ENCODE data around the gene DACH1.

DACH1 gene

DNA sequence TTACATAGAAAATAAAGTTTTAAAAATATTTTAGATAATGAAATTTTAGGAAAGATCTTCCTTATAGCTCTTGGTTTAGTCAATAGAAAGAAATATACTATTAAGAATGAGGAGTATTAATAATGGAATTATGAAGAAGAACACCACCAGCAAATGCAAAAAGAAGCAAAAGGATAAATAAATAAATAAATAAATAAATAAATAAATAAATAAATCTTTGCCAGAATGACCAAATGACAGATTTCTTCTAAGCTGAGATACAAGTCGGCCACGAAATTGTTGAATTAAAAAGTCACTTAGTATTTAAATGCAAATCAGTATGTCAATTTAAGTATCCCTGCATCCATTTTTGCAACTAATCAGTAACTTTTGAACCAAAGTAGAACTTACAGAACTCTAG is 95.9 kb downstream of the DACH1 start:
- no peak for DNase-seq

DNA sequence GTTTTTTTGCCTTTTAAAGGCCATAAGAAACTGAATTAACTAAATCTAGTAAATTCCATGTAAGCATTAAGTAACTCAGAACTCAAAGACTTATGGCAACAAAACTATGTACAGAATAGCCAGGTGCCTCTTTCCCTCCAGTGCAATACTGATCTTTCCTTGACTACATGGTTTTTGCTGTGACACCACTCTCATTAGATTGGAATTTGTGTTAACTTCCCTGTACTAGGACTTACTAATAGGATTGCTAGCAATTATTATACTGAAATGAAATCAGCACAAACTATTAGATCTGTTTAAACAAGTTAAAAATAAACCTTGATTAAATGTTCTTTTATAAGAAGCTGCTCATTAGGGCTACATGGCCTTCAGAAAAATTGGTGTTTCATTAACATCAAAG is 96.3 kb downstream of the DACH1 start:
- no peak for DNase-seq

DNA sequence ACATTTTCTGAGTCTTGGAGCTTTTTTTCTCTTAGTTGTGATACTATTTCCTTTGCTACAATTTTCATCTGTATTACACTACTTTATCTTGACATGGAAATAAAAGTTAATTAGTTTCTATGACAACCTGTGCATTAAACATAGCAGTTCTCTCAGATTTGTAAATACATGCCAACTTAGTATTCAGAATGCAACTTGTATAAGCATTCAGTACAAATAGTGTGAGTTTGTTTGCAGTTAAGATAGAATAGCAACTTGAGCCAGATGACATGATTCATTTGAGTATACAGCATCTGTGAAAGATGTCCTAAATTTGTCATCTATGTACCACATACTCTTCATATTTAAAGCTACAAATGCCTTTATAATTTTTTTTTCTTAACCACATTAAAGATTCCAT is 98.1 kb downstream of the DACH1 start:
- DNase-seq = no peak

DNA sequence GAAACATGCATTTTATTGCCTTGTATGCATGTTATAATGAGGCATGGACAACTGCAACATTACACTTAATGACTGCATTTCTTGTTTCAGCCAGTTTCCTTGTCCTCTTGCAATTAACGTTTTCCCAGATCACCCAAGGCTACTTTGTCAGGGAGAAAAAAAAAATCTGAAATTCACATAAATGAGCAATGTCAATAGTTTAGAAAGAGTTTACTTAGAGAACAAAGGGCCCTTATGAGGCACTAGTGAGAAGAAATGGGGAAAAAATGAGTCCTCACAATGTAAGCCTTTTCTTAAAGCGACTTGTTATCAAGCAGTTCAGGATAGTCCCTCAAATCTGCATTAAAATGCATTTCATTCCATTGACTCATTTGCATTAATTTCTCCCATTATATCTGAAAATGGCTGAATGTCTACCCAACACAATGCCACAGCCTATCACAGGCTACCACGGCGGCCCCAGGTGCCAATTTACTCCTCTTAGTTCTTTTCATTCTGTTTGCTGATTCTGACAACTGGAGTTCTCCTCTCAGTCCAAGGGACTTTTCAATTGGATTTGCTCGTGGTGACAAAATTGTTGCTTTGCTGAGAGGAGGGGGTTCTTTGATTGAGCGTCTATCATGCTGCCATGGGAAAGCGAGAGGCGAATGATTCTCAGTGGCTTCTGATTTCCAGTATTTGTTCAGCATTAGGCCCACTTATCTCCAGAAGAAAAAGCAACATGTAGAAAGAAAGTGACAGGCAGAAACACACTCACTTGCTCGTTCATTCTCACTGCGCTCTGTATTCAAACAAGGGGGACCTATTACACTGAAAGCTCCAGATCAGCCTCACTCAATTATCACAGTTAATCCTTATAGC is 107.1 kb downstream of the DACH1 start:
- no peak for DNase-seq

DNA sequence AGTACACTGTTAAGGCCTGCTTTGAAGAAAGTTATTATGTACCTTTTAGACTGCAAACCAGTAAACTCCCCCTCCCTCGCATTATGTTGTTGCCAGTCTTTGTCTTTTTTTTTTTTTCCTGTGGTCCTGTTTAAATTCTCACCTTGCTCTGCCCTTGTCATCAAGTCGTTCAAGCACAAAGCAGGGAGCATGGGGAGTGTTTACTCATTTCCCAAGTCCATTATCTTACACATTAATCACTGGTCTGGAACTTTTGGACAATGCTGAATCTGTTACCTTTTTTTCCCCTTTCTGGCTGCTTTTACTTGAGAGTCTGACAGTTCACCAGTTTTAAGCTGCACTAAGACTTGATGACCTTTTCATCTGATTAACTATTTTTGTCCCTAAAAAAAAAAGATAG is 108.2 kb downstream of the DACH1 start:
- no peak for DNase-seq

DNA sequence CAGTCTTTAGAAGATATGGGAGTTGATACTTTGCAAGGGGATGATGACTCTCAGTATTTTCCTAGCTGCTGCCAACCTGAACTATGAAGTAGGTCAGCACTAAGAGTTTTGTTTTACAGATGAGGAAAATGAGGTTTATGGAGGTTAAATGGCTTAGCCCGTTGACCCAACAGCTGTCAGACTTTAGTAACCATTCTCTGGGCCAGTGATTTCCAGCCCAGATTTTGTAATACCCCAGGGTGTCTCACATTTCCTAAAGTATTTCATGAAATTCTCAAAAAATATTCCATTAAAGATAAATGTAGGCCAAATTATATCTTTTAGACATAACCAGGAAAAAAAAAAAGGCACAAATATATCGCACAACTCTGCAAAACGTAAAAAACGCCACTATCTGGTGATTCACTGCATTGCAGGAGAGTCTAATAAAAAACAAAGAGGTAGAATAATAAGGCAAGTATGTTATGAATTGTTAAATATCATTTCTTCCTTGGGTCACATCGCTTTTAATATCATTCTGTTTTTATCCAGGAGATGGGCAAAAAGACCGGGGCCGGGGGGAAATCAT is 112.5 kb downstream of the DACH1 start:
- DNase-seq = no peak

DNA sequence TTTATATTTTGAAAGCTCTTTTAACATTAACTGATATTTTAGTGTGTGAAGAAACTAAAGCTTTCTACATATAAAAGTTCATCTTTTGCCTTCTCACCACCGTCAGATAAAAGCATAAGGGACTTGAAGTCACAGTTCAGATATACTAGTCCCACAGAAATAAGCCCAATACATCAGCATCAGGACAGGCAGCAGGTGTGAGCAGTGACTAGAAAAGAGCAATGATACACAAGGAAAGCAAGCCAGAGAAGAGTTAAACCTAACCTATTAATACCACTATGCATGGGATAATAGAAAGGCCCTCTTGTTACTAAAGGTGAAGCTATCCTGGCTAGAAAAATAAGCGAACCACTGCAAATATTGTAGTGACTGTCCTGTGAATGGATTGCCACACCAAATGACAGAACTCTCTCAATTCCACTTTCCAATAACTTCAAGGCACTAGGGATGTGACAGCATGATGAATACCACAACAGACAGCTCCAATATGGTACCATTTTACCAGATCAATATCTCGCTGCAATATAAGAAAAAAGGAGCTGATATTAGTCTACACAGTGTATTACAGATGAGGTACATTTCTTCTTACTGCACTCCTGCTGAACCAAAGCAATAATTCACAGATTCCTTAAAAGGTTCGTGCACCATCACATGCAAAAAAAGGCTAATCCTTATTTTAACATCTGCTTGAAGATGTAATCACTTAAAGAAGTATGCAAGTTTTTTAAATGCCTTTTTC is 114.1 kb downstream of the DACH1 start:
- no peak for DNase-seq

DNA sequence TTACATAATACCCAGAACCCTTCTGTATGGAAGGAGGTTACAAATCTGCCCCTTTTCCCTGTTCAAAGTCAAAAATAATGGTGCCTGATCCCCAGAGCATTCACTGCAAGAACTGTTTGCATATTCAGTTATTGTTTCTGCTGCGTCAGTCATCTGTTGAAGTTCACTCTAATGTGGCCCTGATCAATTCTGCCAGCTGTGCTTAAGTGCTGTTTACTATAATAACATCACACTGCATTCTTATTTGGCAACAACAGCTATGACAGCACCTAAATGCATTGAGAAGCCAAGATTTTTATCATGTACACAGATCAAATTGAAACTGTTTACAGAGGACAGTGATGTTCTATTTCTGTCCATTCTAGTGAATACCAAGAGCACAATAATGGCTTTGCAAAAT is 115.9 kb downstream of the DACH1 start:
- no peak for DNase-seq

DNA sequence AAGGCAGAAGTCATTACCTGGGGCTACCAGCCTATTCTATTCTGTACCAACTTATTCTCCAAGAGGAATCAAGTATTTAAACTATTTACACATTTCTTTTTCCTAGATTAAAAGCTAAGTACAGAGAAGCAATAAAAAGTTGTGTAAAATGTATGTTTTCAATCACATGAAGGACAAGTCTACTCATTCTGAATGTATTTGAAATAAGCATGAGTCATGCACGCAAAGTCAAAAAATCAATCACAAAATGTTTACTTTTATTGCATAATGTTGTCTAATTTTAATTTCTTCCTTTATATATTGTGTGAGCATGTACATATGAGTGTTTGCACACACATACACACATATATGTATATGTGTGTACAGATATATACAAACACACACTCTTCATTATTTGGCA is 136.7 kb downstream of the DACH1 start:
- DNase-seq = no peak

DNA sequence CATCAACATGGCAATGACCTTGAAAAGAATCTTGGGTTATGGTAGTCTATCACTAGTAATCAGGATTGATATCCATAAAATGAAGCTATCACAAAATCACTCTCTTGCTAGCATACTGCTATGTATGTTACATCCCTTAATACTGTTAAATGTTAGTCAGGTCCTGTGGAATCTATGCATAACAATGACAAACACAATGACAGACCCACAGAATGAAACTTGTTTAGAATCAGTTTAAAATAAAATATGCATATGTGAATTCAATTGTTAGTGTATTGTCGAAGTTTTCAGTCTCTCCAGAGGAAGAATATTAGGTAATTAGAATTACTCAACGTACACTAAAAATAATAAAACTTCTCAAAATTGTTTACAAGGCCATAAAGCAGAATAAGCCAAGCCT is 137.6 kb downstream of the DACH1 start:
- DNase-seq = no peak

DNA sequence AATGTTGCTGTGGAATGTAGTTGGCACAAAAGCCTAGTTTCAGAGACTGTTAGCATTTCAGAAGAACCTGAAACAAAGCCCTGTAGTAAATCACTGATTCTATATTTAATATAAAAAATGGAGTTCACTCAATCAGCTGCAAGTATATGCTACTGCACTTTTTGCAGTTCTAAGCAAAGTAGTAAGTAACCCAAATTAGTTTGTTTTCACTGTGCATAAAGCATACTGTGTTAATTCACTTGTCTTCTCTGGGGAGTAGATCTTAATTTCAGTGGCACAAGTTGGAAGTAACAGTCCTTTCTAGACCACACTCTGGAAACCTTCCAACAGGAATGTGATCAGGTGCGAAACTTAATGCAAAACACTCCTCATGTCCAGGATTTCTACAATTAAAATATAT is 139.3 kb downstream of the DACH1 start:
- DNase-seq = no peak

DNA sequence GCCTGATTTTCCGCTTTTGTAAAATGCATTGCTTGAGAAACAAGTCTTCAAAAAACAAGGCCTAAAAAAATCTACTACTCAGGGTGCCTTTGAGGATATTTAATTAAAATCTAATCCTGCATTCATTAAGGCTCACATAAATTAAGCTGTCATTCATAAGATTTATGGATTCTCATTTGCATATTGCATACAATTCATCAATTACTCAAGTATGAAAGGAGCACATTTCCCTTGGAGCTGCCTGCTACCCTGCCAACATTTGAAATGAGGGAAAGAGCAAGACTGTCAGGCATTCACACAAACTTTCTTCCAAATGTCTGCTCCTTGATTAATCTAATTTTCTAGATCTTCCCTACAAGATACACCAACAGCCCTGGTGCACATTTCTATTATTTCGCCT is 140.0 kb downstream of the DACH1 start:
- no peak for DNase-seq

DNA sequence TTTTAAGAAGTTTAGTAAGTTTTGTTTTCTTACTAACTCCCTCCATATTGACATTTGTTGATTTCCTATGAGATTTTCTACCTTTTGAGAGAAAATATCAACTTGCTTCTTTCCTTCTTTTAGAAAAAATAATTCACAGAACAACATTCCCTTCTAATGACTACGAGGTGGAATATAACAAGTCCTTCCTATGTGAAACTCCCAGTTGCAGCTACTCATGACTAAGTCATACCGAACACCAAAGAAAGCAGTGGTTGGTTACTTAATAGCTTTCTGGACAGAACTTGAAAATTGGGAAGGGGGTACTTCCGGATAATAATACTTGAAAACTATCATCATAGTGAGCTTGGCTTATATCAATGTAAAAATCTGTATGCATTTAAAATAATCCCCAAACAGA is 144.8 kb downstream of the DACH1 start:
- no peak for DNase-seq

DNA sequence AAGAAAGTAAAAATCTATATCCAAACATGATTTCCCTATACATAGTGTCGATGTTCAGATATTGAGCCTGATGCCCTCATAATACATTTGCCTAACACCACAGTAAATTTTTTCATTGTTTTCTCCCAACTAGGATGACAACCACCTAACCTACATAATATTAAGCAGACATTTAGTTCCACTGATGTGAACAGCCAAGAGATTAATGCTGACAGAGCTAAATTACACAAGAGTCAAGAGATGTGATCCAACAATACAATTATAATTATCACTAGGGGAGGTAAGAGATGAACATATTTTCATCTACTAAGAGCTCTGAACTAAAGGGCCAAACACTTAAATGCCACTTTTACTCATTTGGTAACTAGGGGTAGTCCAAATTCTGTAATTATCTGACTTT is 145.9 kb downstream of the DACH1 start:
- no peak for DNase-seq

DNA sequence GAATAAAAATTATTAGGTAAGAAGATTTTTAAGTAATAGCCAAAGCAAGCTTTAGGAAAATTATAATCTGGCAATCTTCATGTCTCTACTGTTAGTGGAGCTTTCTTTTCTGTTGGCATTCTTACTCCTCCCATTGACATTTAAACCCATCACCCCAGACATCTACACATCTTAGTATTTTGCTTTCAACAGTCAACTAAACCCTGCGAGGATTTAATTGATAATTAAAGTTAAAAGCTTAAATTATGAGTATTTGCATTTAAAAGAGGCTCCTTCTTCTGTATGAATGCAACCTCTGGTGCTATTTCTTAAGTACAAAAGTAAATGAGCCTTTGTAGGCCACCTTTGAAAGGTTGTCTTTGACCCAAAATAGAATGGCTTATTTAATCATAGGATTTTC is 148.1 kb downstream of the DACH1 start:
- no peak for DNase-seq

DNA sequence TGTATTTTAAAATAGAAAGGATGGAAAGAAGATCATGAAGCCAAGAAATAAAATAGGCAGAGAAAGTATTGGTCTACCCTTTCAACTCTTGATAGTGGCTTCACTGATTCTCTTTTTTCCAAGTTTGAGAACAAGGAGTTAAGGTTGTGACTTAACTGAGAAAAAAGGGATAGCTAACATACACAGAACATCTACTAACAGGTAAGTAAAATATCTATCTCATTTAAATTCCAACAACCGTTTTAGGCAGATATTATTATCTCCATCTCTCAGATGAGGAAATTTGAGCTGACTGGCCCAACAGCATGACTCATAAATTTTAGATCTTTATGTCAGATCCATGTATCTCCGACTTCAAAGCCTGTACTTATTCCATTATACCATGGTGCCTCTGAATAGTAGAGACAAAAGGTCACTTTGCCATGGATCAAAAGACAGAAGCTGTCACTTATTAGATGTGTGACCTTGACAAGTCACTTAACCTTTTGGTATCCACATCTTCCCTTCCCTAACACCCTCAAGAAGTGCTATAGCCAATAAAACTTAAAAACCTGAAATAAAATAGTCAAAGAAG is 152.1 kb downstream of the DACH1 start:
- no peak for DNase-seq

DNA sequence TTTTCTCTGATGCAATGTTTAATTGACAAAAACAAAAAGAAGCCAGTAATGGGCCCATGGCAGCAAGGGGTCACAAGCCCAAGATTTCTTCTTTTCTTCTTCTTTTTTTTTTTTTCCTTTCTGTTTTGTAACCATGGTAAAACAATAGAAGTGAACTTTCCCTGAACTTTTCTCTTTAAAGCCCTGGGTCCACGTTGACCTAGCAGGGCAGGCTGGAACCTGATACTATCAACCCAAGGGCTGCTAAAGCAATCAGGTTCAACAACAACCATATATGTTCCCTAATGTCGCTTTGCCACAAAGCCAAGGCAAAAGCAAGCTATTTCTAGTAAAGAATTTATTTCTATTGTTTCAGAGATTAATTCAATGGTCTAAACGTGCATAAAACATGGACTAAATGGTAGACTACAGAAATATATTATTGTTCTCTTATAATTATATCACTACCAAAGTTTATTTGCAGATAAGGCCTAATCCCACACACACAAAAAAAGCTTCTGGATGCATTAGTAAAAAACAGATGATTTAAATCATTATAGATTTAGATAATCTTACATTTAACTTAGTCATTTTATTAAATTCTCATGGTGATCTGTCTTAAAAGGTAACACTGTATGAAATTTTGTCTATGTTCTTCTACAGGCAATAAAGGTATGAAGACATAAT is 153.9 kb downstream of the DACH1 start:
- DNase-seq = no peak

DNA sequence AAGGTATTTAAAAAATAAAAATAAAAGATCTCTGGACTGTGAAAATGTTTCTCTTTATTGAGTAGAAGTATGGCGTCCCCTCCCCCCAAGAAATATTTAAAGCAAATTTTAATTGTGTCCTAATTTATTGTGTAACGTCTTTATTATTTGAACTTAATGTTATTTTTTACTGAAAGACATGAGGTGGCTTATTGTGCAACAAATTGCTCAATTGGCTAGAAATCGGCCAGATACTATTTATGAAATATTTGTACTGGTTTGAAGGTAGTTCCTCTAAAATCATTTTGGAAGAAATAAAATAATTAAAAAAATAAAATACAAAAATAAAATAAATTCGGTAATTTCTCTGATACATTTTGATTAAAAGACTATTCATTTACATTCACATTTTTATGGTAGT is 162.3 kb downstream of the DACH1 start:
- no peak for DNase-seq

DNA sequence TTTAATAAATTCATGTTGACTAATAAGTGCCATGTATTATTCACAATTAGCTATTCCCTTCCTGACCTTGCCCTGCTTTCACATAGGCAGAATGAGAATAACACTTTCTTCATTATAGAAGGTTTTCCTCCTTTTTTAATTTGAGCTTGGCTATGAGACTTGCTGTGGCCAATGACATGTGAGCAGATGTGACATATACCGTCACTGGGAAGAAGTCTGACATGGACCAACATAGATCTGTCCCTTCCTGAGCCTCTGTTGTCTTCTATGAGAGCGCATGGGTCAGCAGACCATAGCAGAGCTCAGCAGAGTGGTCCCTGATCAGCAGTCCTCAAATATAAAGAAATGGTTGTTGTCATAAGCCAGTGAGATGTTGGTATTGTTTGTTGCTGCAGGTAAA is 163.9 kb downstream of the DACH1 start:
- no peak for DNase-seq

DNA sequence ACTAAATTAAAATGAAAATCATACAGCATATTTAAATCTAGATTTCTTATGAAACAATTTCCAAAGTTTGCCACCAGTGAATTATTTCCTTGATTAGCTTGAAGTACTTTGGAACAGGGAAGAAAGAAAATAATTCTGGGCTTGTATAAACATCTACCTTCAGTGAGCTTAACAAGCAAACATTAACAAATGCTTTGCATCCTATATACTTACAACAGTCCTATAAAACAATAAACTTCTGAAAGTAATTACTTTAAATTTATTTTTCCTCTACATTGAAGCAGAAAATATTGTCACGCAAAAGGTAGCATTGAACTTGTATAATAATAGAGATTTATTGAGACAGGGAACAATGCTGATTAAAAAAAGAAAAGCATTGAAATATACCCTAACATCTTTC is 164.8 kb downstream of the DACH1 start:
- no peak for DNase-seq

DNA sequence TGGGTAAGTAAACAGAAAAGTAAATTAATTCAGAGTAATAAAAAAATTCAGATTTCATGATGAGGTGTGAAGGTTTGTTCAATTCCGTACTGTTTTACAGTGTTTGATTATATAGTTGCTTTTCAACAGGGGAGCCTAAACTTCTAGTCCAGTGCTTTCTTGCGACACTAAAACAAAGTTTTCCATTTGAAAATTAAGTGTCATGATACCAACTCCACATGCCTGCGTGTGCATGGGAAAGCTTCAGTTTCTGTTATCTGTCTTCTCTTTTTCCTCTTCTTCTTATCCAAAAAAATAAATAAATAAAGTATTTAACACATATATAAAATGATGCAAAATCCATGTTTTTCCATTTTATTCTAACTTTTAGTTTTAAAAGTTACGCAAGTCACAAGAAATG is 165.3 kb downstream of the DACH1 start:
- no peak for DNase-seq

DNA sequence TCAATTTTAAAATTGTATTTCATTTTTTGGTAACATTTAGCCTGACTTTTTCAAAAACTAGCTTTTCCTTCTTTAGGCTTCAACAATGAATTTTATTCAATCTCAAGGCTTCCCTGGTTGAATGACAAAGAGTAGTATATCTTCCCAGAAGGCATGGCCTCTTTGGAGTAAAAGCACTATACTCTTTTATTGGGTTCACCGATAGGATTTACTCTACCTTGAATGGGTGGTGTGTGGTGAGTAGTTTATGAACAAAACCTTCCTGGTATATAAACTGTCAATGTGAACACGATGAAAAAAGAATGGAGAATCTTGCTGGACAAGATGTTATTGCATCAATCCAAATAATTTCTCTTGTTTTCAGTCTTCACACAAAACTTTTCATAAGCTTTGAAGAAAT is 167.7 kb downstream of the DACH1 start:
- DNase-seq = no peak

DNA sequence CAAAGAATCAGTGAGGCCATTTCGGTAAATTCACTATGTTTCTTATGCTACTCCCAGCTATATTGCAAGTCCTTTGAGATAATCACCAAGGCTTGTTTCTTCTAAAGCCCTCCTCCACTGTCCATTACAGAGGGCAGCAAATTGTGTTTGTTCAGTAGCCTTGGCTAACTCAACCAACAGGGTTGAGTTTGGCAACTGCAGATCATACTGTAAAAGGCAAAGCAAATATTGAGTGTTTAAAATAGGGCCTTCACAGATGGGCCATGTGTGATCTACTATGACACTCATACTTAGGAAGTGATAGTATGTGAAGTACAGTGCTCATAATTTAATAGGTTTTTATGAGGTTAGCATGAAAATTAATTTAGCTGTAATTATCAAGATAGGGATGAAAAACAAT is 171.3 kb downstream of the DACH1 start:
- DNase-seq = no peak

Measured in CD4-positive, alpha-beta T cell treated with Interferon gamma for 1 hour (primary cell).